ENCODE results near the gene CGA.

DNA sequence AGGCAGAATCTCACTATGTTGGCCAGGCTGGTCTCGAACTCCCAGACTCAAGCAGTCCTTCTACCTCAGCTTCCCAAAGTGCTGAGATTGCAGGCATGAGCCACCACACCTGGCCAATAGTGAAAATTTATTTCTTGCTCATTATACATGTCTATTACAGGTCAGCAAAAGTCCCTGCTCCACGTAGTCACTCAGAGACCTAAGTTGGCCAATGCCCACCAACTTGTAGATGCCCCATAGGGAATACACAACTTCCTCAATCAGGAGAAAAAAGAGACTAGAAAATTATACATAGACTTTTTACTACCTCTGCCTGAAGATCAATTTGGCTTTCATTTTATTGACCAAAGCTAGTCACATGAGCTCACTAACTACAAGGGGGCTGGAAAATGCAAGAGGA lies 22.0 kb upstream of the CGA start:
- no peak for TF ChIP-seq GATA3 (IDR thresholded peaks at IDR 0.05; ENCODE audit: low read depth, low read length)
- TF ChIP-seq GATA2 (IDR thresholded peaks at IDR 0.05; ENCODE audit: low read depth, low read length), result no peak
